SU-DHL-6 (cell line): ENCODE data around the gene SYNM.

Experiments
- H2AFZ ChIP-seq: fragments of 200-600 bp; sonication (generic); 2 replicates; pipeline ENCODE4 v1.6.1; 2014; ENCODE audit warnings: low read depth, mild to moderate bottlenecking, moderate library complexity, mixed read lengths, antibody characterized with exemption, low read length; ENCODE audit not compliant: severe bottlenecking
- H3F3A ChIP-seq: fragments of 200-600 bp; shearing (Covaris generic); 2 replicates; pipeline ENCODE4 v1.6.0; 2016; ENCODE audit warnings: antibody characterized with exemption, mild to moderate bottlenecking; ENCODE audit not compliant: insufficient read depth
- H3K27ac ChIP-seq: fragments of 200-600 bp; sonication (generic); 2 replicates; pipeline ENCODE4 v1.5.1; 2016; ENCODE audit warnings: low read depth, mild to moderate bottlenecking, low read length, moderate library complexity, mixed read lengths
- H3K27me3 ChIP-seq: fragments of 200-600 bp; sonication (generic), shearing (Covaris generic); 2 replicates; pipeline ENCODE4 v1.6.0; 2014; ENCODE audit warnings: mild to moderate bottlenecking, low read length
- H3K36me3 ChIP-seq: fragments of 200-600 bp; sonication (generic); 2 replicates; pipeline ENCODE4 v1.6.1; 2014; ENCODE audit warnings: mild to moderate bottlenecking, low read length, mixed read lengths
- H3K4me2 ChIP-seq: fragments of 300-600, 200-600 bp; shearing (Covaris generic), sonication (generic); 2 replicates; pipeline ENCODE4 v1.6.0; 2014; ENCODE audit warnings: low read length, low read depth, mild to moderate bottlenecking; ENCODE audit not compliant: poor library complexity, severe bottlenecking
- H3K4me3 ChIP-seq: fragments of 200-600 bp; sonication (generic); 2 replicates; pipeline ENCODE4 v1.5.1; 2014; ENCODE audit warnings: antibody characterized with exemption, low read length, mild to moderate bottlenecking, mixed read lengths; ENCODE audit not compliant: insufficient read depth, poor library complexity, severe bottlenecking
- H3K79me2 ChIP-seq: fragments of 200-600 bp; sonication (generic); 2 replicates; pipeline ENCODE4 v1.6.1; 2014; ENCODE audit warnings: mild to moderate bottlenecking, low read length, moderate library complexity; ENCODE audit not compliant: insufficient read depth
- H3K9ac ChIP-seq: fragments of 200-600 bp; sonication (generic); 2 replicates; pipeline ENCODE4 v1.7.0; 2014; ENCODE audit warnings: mild to moderate bottlenecking, low read length
- H3K9me2 ChIP-seq: fragments of 200-600 bp; sonication (generic); replicated peaks from 2 replicates; pipeline ENCODE4 v1.6.1; 2014; ENCODE audit warnings: low read length; ENCODE audit not compliant: insufficient read depth
- H3K9me3 ChIP-seq: fragments of 200-600 bp; sonication (generic); 2 replicates; pipeline ENCODE4 v1.6.1; 2014; ENCODE audit warnings: low read length, mixed read lengths; ENCODE audit not compliant: insufficient read depth
- H4K20me1 ChIP-seq: fragments of 200-600 bp; sonication (generic); 2 replicates; pipeline ENCODE4 v1.6.1; 2014; ENCODE audit warnings: low read depth, mild to moderate bottlenecking, antibody characterized with exemption, low read length, moderate library complexity, mixed read lengths
- CTCF ChIP-seq: fragments of 200-600 bp; sonication (generic); IDR thresholded peaks from one replicate; pipeline ENCODE4 v1.5.1; 2017; ENCODE audit warnings: antibody characterized with exemption, mild to moderate bottlenecking, low read length, moderate library complexity; ENCODE audit not compliant: insufficient read depth, poor library complexity, severe bottlenecking
- EZH2phosphoT487 ChIP-seq: fragments of 200-600 bp; sonication (generic), shearing (Covaris generic); conservative IDR thresholded peaks from 2 replicates; pipeline ENCODE4 v1.6.1; 2018; ENCODE audit warnings: mild to moderate bottlenecking, antibody characterized with exemption, low read length, moderate library complexity, mixed read lengths

SYNM gene

GRCh38 chr15:99157456-99157855 is 52.6 kb downstream of the SYNM start:
- Histone ChIP-seq H3K27me3 (no peaks in the 10 kb centered on the region), H2AFZ (no peak overlapping the region), H3K4me3 (no peak overlapping the region), H3K9ac (no peak overlapping the region), H3K36me3 (no peaks in the 10 kb centered on the region), H3K27ac (no peak overlapping the region), H3K4me2 (no peak overlapping the region), H4K20me1 (no peaks in the 10 kb centered on the region), H3K79me2 (no peaks in the 10 kb centered on the region), H3K9me3 (no peaks in the 10 kb centered on the region), H3K9me2 (no peaks in the 10 kb centered on the region), H3F3A (no peaks in the 10 kb centered on the region)
- TF ChIP-seq CTCF (no peak), EZH2phosphoT487 (no peak)

GRCh38 chr15:99158626-99159412 is 53.9 kb downstream of the SYNM start:
- no peak overlapping the region for H3K4me3 ChIP-seq
- H3K4me2 ChIP-seq = no peak overlapping the region
- no peaks in the 10 kb centered on the region for H4K20me1 ChIP-seq
- H3K27ac ChIP-seq = no peak overlapping the region
- H3K27me3 ChIP-seq = no peaks in the 10 kb centered on the region
- no peak overlapping the region for H2AFZ ChIP-seq
- no peaks in the 10 kb centered on the region for H3F3A ChIP-seq
- no peak overlapping the region for H3K9ac ChIP-seq
- H3K9me2 ChIP-seq = no peaks in the 10 kb centered on the region
- H3K79me2 ChIP-seq = no peaks in the 10 kb centered on the region
- H3K36me3 ChIP-seq = no peaks in the 10 kb centered on the region
- H3K9me3 ChIP-seq = no peaks in the 10 kb centered on the region
- no peak for TF ChIP-seq EZH2phosphoT487
- no peak for TF ChIP-seq CTCF

GRCh38 chr15:99163271-99164062 is 58.6 kb downstream of the SYNM start:
- Histone ChIP-seq H2AFZ (no peak overlapping the region), H3K36me3 (no peaks in the 10 kb centered on the region), H3K9ac (no peak overlapping the region), H3K27me3 (no peaks in the 10 kb centered on the region), H3K9me2 (no peaks in the 10 kb centered on the region), H4K20me1 (no peaks in the 10 kb centered on the region), H3K9me3 (no peaks in the 10 kb centered on the region), H3K4me3 (no peak overlapping the region), H3K4me2 (no peak overlapping the region), H3F3A (no peaks in the 10 kb centered on the region), H3K27ac (no peak overlapping the region), H3K79me2 (no peaks in the 10 kb centered on the region)
- no peak for TF ChIP-seq EZH2phosphoT487
- no peak for TF ChIP-seq CTCF
